K562 (cell line): ENCODE measurements around the gene GNGT1.

ENCODE experiments used
- DPF2 ChIP-seq: fragments of 450-650 bp; IDR thresholded peaks from 2 replicates; pipeline ENCODE4 v1.6.1; 2016
- ZHX1 ChIP-seq: fragments of 150-350 bp; conservative IDR thresholded peaks from 2 replicates; pipeline ENCODE4 v1.6.1; 2014; ENCODE audit warnings: low read length

- TF ChIP-seq ZHX1, result no peak
- TF ChIP-seq DPF2, result no peak
Measured at GRCh38 chr7:93935102-93935501, 28.7 kb downstream of the GNGT1 start.
